Activated CD8-positive, alpha-beta memory T cell treated with anti-CD3 and anti-CD28 coated beads for 1 hour (primary cell): ENCODE data around the gene GRK1.
"Not testable (repeated sequence)": the region's sequence is repeated elsewhere in the genome, so short reads cannot be mapped to it uniquely, and the experiment has no call there.

Source experiments
- DNase-seq, 2 donors: peaks; one replicate each; pipeline ENCODE4 v3.0.0-alpha.2; 2020; ENCODE audit warnings: low read depth in 1 of 2; ENCODE audit errors: extremely low read depth in 1 of 2

The GRK1 gene

GRCh38 chr13:113752211-113752986 is 85.4 kb downstream of the GRK1 start:
- DNase-seq = not testable (repeated sequence)

GRCh38 chr13:113753171-113753570 is 86.2 kb downstream of the GRK1 start:
- DNase-seq = no peak

GRCh38 chr13:113754242-113754641 is 87.2 kb downstream of the GRK1 start:
- DNase-seq = no peak

- no peak for DNase-seq
Measured at GRCh38 chr13:113754691-113755090, 87.7 kb downstream of the GRK1 start.

- DNase-seq = no peak
Measured at GRCh38 chr13:113756441-113757097, 89.5 kb downstream of the GRK1 start.

- peak; percentile 42 to 57 for DNase-seq
Measured at GRCh38 chr13:113758651-113759524, 91.9 kb downstream of the GRK1 start, which contains the start of gene TMEM255B. TMEM255B (plus strand) TSS chr13:113759226; CDS start chr13:113759270, 44 bp downstream.

GRCh38 chr13:113759525-113760137 is 92.6 kb downstream of the GRK1 start:
- no peak for DNase-seq

GRCh38 chr13:113761136-113761535 is 94.1 kb downstream of the GRK1 start:
- DNase-seq = no peak

GRCh38 chr13:113762075-113762474 is 95.1 kb downstream of the GRK1 start:
- DNase-seq = no peak

- DNase-seq = no peak
Measured at GRCh38 chr13:113762538-113762937, 95.5 kb downstream of the GRK1 start.

- DNase-seq = no peak
Measured at GRCh38 chr13:113763254-113763653, 96.2 kb downstream of the GRK1 start.

GRCh38 chr13:113763961-113764792 is 97.2 kb downstream of the GRK1 start:
- no peak for DNase-seq

- DNase-seq = no peak
Measured at GRCh38 chr13:113764793-113765563, 98.0 kb downstream of the GRK1 start.

- no peak for DNase-seq
Measured at GRCh38 chr13:113765564-113765910, 98.5 kb downstream of the GRK1 start.

GRCh38 chr13:113766035-113766800 is 99.2 kb downstream of the GRK1 start:
- DNase-seq = no peak

- no peak for DNase-seq
Measured at GRCh38 chr13:113767366-113767765, 100.3 kb downstream of the GRK1 start.

GRCh38 chr13:113768018-113768905 is 101.2 kb downstream of the GRK1 start:
- DNase-seq = no peak

GRCh38 chr13:113769106-113769505 is 102.1 kb downstream of the GRK1 start:
- DNase-seq = no peak
